HK-2 (cell line): Measurements from ENCODE around the gene PNISR.

Experiments used
- DNase-seq: peaks from one replicate; pipeline ENCODE4 v3.0.0-alpha.2; 2018; ENCODE audit not compliant: unreplicated experiment

PNISR gene

GRCh38 chr6:99402448-99402847, 22.7 kb downstream of the PNISR start:
- DNase-seq, result no peak

GRCh38 chr6:99397287-99397686, 27.8 kb downstream of the PNISR start:
- DNase-seq, result no peak

- peak; percentile 87 for DNase-seq
Observed at GRCh38 chr6:99393698-99394531, 31.2 kb downstream of the PNISR start, which contains the start of gene COQ3. TSS of gene COQ3 (minus strand) at chr6:99394195. CDS start at chr6:99394179, 16 bp downstream.

GRCh38 chr6:99393366-99393697, 31.8 kb downstream of the PNISR start:
- DNase-seq, result no peak

GRCh38 chr6:99390896-99391295, 34.2 kb downstream of the PNISR start:
- no peak for DNase-seq

- no peak for DNase-seq
Observed at GRCh38 chr6:99384507-99384906, 40.6 kb downstream of the PNISR start.

GRCh38 chr6:99378636-99379035, 46.5 kb downstream of the PNISR start:
- DNase-seq, result no peak

- DNase-seq, result no peak
Observed at GRCh38 chr6:99369533-99369932, 55.6 kb downstream of the PNISR start.

GRCh38 chr6:99366852-99367251, 58.3 kb downstream of the PNISR start:
- no peak for DNase-seq

GRCh38 chr6:99364026-99364425, 61.1 kb downstream of the PNISR start:
- DNase-seq, result no peak

- DNase-seq, result no peak
Observed at GRCh38 chr6:99362678-99363268, 62.3 kb downstream of the PNISR start.

GRCh38 chr6:99359800-99360199, 65.3 kb downstream of the PNISR start:
- no peak for DNase-seq

GRCh38 chr6:99356641-99357040, 68.5 kb downstream of the PNISR start:
- no peak for DNase-seq

GRCh38 chr6:99354983-99355382, 70.1 kb downstream of the PNISR start:
- DNase-seq, result no peak

- DNase-seq, result no peak
Observed at GRCh38 chr6:99353126-99353525, 72.0 kb downstream of the PNISR start.

- peak; percentile 49 for DNase-seq
Observed at GRCh38 chr6:99350573-99350972, 74.5 kb downstream of the PNISR start.

- peak; percentile 69 for DNase-seq
Observed at GRCh38 chr6:99349171-99350141, 75.7 kb downstream of the PNISR start, which contains the start of gene FAXC. TSS of gene FAXC (minus strand) at chr6:99349674. CDS start at chr6:99349372, 302 bp downstream.

GRCh38 chr6:99348288-99349170, 76.6 kb downstream of the PNISR start:
- no peak for DNase-seq
